A673 (cell line): ENCODE measurements around the gene TENT5C.

Source experiments
- CTCF ChIP-seq: fragments of 300-800, 200-600 bp; sonication (generic); conservative IDR thresholded peaks from 2 replicates; pipeline ENCODE4 v1.5.1; 2017; ENCODE audit warnings: low read depth, mild to moderate bottlenecking, antibody characterized with exemption, low read length, moderate library complexity, mixed read lengths
- EZH2 ChIP-seq: fragments of 200-600 bp; sonication (generic); IDR thresholded peaks from 2 replicates; pipeline ENCODE4 v1.6.1; 2017; ENCODE audit warnings: borderline replicate concordance, low read depth, mild to moderate bottlenecking, mixed read lengths, antibody characterized with exemption, low read length; ENCODE audit not compliant: poor library complexity, severe bottlenecking

- no peak for TF ChIP-seq CTCF
- TF ChIP-seq EZH2: no peak
Measured at GRCh38 chr1:117672756-117673155, 66.9 kb downstream of the TENT5C start.
